Colonic mucosa (tissue), 4 donors: ENCODE results near the gene B4GALT1. TPM values are rescaled to one million over a fixed set of nuclear protein-coding genes. Genes with fewer than 3 reads are reported as not detected.
A peak's percentile ranks its signal among the peaks of the same experiment; 100 is the strongest.

Experiments used
- DNase-seq: peaks from one replicate; pipeline ENCODE4 v3.0.0-alpha.2; 2020
- H3K27ac ChIP-seq: fragments of 200-600 bp; one replicate; pipeline ENCODE4 v1.8.0; 2021
- H3K27me3 ChIP-seq: fragments of 200-600 bp; one replicate; pipeline ENCODE4 v1.8.0; 2021
- H3K36me3 ChIP-seq: fragments of 200-600 bp; one replicate; pipeline ENCODE4 v1.8.0; 2021
- H3K4me1 ChIP-seq: fragments of 200-600 bp; one replicate; pipeline ENCODE4 v1.8.0; 2021; ENCODE audit warnings: mild to moderate bottlenecking
- H3K4me3 ChIP-seq: fragments of 200-600 bp; one replicate; pipeline ENCODE4 v1.8.0; 2021
- H3K9ac ChIP-seq, 2 donors: one replicate each; pipeline ENCODE4 v1.7.0; 2013; ENCODE audit warnings: control low read depth in 2 of 2, low read depth in 2 of 2, low read length in 2 of 2
- H3K9me3 ChIP-seq: fragments of 200-600 bp; one replicate; pipeline ENCODE4 v1.8.0; 2021
- intact Hi-C: fragments of 100-400 bp; cut with DNase I; formaldehyde crosslinking; loops from one replicate; pipeline ENCODE4 v1.14.1; 2022
- total RNA-seq, 2 donors: library from RNA; stranded (reverse); fragmentation: NEBNext Ultra II Directional in 1 of 2; extraction: Animal tissue kit (Norgen Biotek cat#: 25700) in 1 of 2; gene quantifications; one replicate each; pipeline ENCODE4 v1.2.1, GENCODE V29; 2021
- TF ChIP-seq, protein P1 (sequence below): fragments of 200-600 bp; IDR thresholded peaks from one replicate; pipeline ENCODE4 v1.8.0; 2022; ENCODE audit warnings: antibody characterized with exemption, mild to moderate bottlenecking
- donor health status: healthy.
- donor health status: DM: no; HTN: no; CAD: no.
- donor health status: DM: no; HTN: no; CAD: no.

The B4GALT1 gene, protein sequence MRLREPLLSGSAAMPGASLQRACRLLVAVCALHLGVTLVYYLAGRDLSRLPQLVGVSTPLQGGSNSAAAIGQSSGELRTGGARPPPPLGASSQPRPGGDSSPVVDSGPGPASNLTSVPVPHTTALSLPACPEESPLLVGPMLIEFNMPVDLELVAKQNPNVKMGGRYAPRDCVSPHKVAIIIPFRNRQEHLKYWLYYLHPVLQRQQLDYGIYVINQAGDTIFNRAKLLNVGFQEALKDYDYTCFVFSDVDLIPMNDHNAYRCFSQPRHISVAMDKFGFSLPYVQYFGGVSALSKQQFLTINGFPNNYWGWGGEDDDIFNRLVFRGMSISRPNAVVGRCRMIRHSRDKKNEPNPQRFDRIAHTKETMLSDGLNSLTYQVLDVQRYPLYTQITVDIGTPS
- 10 to 100 TPM; 76.9 to 78.7 TPM for total RNA-seq

DNA sequence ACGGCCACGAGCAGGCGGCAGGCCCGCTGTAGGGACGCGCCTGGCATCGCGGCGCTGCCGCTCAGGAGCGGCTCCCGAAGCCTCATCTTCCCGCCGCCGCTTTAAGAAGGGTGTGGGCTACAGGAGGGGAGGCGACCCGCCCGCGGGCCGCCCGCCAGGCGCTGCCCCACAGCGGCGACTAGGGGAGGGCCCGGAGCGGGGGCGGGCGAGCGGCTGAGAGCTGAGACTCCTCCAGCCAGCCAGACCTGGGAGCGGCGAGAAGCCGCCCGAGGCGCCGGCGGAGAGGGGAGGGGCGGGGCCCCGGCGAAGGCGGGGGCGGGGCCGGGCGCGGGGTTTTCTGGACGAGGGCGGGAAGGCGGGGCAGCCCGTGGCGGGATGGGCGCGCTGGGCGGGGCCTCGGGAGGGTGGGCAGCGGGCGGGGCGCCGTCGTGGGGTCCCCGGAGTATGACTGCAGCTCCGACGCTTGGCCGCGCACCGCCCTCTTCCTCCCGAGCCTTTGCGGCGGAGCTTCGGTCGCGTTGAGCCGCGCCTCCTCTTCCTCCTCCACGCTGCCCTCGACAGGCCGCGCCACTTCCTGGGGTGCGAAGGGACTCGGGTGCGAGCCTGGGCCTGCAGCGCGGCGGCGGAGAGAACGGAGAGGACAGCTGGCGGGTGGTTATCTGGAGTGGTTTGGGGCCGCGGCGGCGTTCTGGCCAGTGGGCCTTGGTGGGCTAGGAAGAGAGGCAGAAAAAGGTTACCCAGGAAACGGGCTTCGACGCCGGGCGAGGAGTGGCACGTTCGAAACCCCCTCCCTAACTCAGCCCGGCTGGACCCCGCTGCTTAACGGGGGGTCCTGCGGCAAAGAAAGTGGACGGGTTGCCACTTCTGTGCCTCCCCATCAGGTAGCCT is at the start of gene B4GALT1:
B4GALT1 (minus strand) TSS at position 253 of the 888 bp plus-strand sequence; CDS start at position 86, 167 bp downstream.
- H3K27ac ChIP-seq = peak within 1 kb of the TSS; percentile 95
- no peaks in the 10 kb centered on the region for H3K36me3 ChIP-seq
- TF ChIP-seq, protein P1, sequence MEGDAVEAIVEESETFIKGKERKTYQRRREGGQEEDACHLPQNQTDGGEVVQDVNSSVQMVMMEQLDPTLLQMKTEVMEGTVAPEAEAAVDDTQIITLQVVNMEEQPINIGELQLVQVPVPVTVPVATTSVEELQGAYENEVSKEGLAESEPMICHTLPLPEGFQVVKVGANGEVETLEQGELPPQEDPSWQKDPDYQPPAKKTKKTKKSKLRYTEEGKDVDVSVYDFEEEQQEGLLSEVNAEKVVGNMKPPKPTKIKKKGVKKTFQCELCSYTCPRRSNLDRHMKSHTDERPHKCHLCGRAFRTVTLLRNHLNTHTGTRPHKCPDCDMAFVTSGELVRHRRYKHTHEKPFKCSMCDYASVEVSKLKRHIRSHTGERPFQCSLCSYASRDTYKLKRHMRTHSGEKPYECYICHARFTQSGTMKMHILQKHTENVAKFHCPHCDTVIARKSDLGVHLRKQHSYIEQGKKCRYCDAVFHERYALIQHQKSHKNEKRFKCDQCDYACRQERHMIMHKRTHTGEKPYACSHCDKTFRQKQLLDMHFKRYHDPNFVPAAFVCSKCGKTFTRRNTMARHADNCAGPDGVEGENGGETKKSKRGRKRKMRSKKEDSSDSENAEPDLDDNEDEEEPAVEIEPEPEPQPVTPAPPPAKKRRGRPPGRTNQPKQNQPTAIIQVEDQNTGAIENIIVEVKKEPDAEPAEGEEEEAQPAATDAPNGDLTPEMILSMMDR = no peak
- peak within 1 kb of the TSS; percentile 86 for H3K4me3 ChIP-seq
- peak; percentile 97 for DNase-seq
- peaks cover 19% of the 10 kb centered on the region for H3K4me1 ChIP-seq
- peak within 1 kb of the TSS; percentile 99 for H3K9ac ChIP-seq
- no peaks in the 10 kb centered on the region for H3K27me3 ChIP-seq
- H3K9me3 ChIP-seq = no peaks in the 10 kb centered on the region
- intact Hi-C loops = no loop called here

DNA sequence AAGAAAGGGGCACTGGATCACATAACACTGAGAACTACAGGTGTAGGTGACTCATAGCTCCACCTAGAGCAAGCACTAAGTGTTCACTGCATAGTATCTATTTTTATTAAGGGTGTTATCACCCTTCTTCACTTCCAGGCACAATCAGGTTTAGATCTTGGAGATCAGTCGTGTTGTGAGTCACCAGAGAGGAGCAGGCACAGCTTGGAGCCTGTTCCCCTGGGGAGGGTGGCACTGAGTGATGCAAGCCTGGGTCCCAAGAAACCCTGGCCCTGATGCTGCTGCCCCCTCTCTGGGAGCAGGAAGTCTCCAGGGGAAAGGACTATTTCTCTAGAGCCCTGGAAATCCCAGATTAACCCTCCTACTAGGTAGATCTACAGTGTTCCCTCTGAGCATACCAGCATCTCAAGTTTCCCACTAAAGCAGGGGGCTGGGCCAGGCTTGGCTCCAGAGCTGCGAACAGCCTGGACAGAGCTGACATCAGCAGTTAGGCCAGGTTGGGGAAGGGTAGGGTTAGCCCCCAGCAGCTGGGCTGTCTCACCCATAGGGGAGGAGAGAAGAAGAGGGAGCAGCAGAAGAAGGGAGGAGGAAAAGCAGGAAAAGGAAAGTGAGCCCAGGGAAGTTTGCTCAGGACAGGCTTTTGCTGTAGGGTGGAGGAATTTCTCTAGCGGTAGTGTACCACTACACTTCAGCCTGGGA is 44.7 kb upstream of the B4GALT1 start:
- Histone ChIP-seq H3K27me3 (no peaks in the 10 kb centered on the region), H3K4me3 (no peak overlapping the region), H3K4me1 (no peaks in the 10 kb centered on the region), H3K36me3 (no peaks in the 10 kb centered on the region), H3K9me3 (no peaks in the 10 kb centered on the region), H3K27ac (peak overlapping the region; percentile 60), H3K9ac (peak overlapping the region in 1 of 2 donors; percentile 28)
- DNase-seq = no peak
- intact Hi-C loops = no loop called here
- TF ChIP-seq, protein P1 = no peak

DNA sequence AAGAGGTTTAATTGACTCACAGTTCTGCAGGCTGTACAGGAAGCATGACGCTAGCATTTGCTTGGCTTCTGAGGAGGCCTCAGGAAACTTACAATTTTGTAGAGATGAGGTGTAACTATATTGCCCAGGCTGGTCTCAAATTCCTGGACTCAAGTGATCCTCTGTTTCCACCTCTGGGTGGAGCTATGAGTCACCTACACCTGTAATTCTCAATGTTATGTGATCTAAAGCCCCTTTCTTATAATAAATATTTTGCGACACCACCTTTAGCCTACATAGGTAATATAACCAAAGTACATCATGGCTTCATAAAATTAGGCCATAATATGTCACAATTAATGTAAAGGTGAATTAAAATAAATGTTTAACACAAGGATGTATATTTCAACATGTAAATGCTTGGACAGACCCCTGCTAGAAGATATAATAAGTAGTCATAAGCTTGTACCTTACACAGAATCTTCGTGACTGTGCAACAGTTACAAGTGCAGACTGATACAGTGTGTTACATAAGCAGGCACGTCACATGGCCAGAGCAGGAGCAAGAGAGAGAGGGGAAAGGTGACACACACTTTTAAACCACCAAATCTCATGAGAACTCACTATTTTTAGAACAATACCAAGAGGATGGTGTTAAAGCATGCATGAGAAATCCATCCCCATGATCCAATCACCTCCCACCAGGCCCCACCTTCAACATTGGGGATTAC is 43.0 kb upstream of the B4GALT1 start:
- no peak for DNase-seq
- Histone ChIP-seq H3K9ac (no peak overlapping the region), H3K4me3 (no peak overlapping the region), H3K27ac (no peak overlapping the region), H3K36me3 (no peaks in the 10 kb centered on the region), H3K9me3 (no peaks in the 10 kb centered on the region), H3K27me3 (no peaks in the 10 kb centered on the region), H3K4me1 (no peaks in the 10 kb centered on the region)
- intact Hi-C loops = no loop called here
- TF ChIP-seq, protein P1 = no peak

DNA sequence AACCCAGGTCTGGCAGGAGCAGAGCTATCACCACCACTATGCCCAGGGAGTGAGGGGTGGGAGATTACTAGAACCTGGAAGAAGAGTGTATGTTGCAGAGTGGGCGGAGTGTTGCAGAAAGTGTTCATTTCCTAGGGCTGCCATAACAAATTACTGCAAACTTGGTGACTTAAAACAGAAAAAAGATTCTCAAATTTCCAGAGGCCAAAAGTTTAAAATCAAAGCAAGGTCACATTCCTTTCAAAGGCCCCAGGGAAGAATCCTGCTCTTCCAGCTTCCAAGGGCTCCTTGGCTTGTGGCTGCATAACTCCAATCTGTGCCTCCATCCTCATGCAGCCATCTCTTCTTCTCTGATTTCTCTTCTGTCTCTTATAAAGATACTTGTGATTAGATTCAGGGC is 42.3 kb upstream of the B4GALT1 start:
- no peaks in the 10 kb centered on the region for H3K36me3 ChIP-seq
- H3K4me3 ChIP-seq = no peak overlapping the region
- H3K9me3 ChIP-seq = no peaks in the 10 kb centered on the region
- no peak overlapping the region for H3K9ac ChIP-seq
- H3K4me1 ChIP-seq = no peaks in the 10 kb centered on the region
- no peak overlapping the region for H3K27ac ChIP-seq
- DNase-seq = no peak
- intact Hi-C loops = no loop called here
- TF ChIP-seq, protein P1 = no peak
- no peaks in the 10 kb centered on the region for H3K27me3 ChIP-seq
